Adipocyte (in vitro differentiated cells): ENCODE measurements around the gene EFCAB10.
"Not testable (repeated sequence)": the region's sequence is repeated elsewhere in the genome, so short reads cannot be mapped to it uniquely, and the experiment has no call there.

Experiments used
- DNase-seq: peaks from one replicate; pipeline ENCODE4 v3.0.0-alpha.2; 2015; ENCODE audit warnings: low read depth
- H3K27me3 ChIP-seq: replicated peaks from 2 replicates; pipeline ENCODE4 v1.7.0; 2013; ENCODE audit warnings: mild to moderate bottlenecking, low read length, moderate library complexity; ENCODE audit not compliant: control insufficient read depth, insufficient read depth
- H3K36me3 ChIP-seq: 2 replicates; pipeline ENCODE4 v1.7.0; 2013; ENCODE audit warnings: low read length, mild to moderate bottlenecking, moderate library complexity; ENCODE audit not compliant: control insufficient read depth, insufficient read depth, severe bottlenecking
- H3K4me1 ChIP-seq: 2 replicates; pipeline ENCODE4 v1.7.0; 2013; ENCODE audit warnings: mild to moderate bottlenecking, low read length, moderate library complexity; ENCODE audit not compliant: control insufficient read depth, insufficient read depth
- H3K4me3 ChIP-seq: 2 replicates; pipeline ENCODE4 v1.7.0; 2013; ENCODE audit warnings: mild to moderate bottlenecking, low read length, moderate library complexity
- H3K9ac ChIP-seq: 2 replicates; pipeline ENCODE4 v1.7.0; 2013; ENCODE audit warnings: mild to moderate bottlenecking, low read length, moderate library complexity
- H3K9me3 ChIP-seq: 2 replicates; pipeline ENCODE4 v1.7.0; 2013; ENCODE audit warnings: mild to moderate bottlenecking, low read length, moderate library complexity; ENCODE audit not compliant: control insufficient read depth

The EFCAB10 gene

GRCh38 chr7:105567821-105568220 lies 13.5 kb downstream of the EFCAB10 start:
- no peak overlapping the region for H3K9ac ChIP-seq
- DNase-seq, result no peak
- H3K27me3 ChIP-seq, result no peaks in the 10 kb centered on the region
- H3K9me3 ChIP-seq, result no peaks in the 10 kb centered on the region
- H3K36me3 ChIP-seq, result peaks cover 64% of the 10 kb centered on the region
- peaks cover 13% of the 10 kb centered on the region for H3K4me1 ChIP-seq
- H3K4me3 ChIP-seq, result no peak overlapping the region

GRCh38 chr7:105567024-105567423 lies 14.3 kb downstream of the EFCAB10 start:
- no peak for DNase-seq
- Histone ChIP-seq H3K9me3 (no peaks in the 10 kb centered on the region), H3K27me3 (no peaks in the 10 kb centered on the region), H3K4me1 (peaks cover 13% of the 10 kb centered on the region), H3K36me3 (peaks cover 70% of the 10 kb centered on the region), H3K4me3 (no peak overlapping the region), H3K9ac (no peak overlapping the region)

- Histone ChIP-seq H3K9me3 (no peaks in the 10 kb centered on the region), H3K9ac (no peak overlapping the region), H3K4me1 (no peaks in the 10 kb centered on the region), H3K4me3 (no peak overlapping the region), H3K36me3 (peaks cover 83% of the 10 kb centered on the region), H3K27me3 (no peaks in the 10 kb centered on the region)
- DNase-seq, result no peak
Measured at GRCh38 chr7:105565190-105565589, 16.1 kb downstream of the EFCAB10 start.

GRCh38 chr7:105559926-105560325 lies 21.4 kb downstream of the EFCAB10 start:
- H3K9ac ChIP-seq, result no peak overlapping the region
- H3K4me3 ChIP-seq, result no peak overlapping the region
- peaks cover 81% of the 10 kb centered on the region for H3K36me3 ChIP-seq
- no peak for DNase-seq
- no peaks in the 10 kb centered on the region for H3K4me1 ChIP-seq
- H3K9me3 ChIP-seq, result no peaks in the 10 kb centered on the region
- H3K27me3 ChIP-seq, result no peaks in the 10 kb centered on the region

- H3K9me3 ChIP-seq, result no peaks in the 10 kb centered on the region
- H3K27me3 ChIP-seq, result no peaks in the 10 kb centered on the region
- H3K36me3 ChIP-seq, result peaks cover 76% of the 10 kb centered on the region
- no peak overlapping the region for H3K4me3 ChIP-seq
- H3K4me1 ChIP-seq, result peaks cover 4% of the 10 kb centered on the region
- no peak for DNase-seq
- H3K9ac ChIP-seq, result no peak overlapping the region
Measured at GRCh38 chr7:105538339-105538738, 43.0 kb downstream of the EFCAB10 start.

GRCh38 chr7:105532709-105533460 lies 48.4 kb downstream of the EFCAB10 start:
- Histone ChIP-seq H3K4me1 (peaks cover 16% of the 10 kb centered on the region), H3K9me3 (no peaks in the 10 kb centered on the region), H3K36me3 (peaks cover 23% of the 10 kb centered on the region), H3K4me3 (peak overlapping the region; percentile 99), H3K9ac (peak overlapping the region; percentile 100), H3K27me3 (no peaks in the 10 kb centered on the region)
- no peak for DNase-seq

GRCh38 chr7:105531792-105532671 lies 49.3 kb downstream of the EFCAB10 start, which contains the start of gene RINT1:
RINT1 (plus strand) TSS chr7:105532201; CDS start chr7:105532316, 115 bp downstream.
- Histone ChIP-seq H3K4me3 (peak within 1 kb of the TSS; percentile 99), H3K36me3 (peaks cover 14% of the 10 kb centered on the region), H3K9ac (peak within 1 kb of the TSS; percentile 100), H3K9me3 (no peaks in the 10 kb centered on the region), H3K4me1 (peaks cover 16% of the 10 kb centered on the region), H3K27me3 (no peaks in the 10 kb centered on the region)
- peak; percentile 97 for DNase-seq

- DNase-seq, result no peak
- H3K4me1 ChIP-seq, result peaks cover 16% of the 10 kb centered on the region
- H3K36me3 ChIP-seq, result peaks cover 2% of the 10 kb centered on the region
- no peaks in the 10 kb centered on the region for H3K27me3 ChIP-seq
- no peaks in the 10 kb centered on the region for H3K9me3 ChIP-seq
- no peak overlapping the region for H3K9ac ChIP-seq
- no peak overlapping the region for H3K4me3 ChIP-seq
Measured at GRCh38 chr7:105530546-105530945, 50.7 kb downstream of the EFCAB10 start.

GRCh38 chr7:105530126-105530525 lies 51.2 kb downstream of the EFCAB10 start:
- DNase-seq, result no peak
- Histone ChIP-seq H3K4me3 (no peak overlapping the region), H3K27me3 (no peaks in the 10 kb centered on the region), H3K36me3 (no peaks in the 10 kb centered on the region), H3K4me1 (peaks cover 16% of the 10 kb centered on the region), H3K9me3 (no peaks in the 10 kb centered on the region), H3K9ac (no peak overlapping the region)

- not testable (repeated sequence) for H3K27me3 ChIP-seq, DNase-seq, H3K4me1 ChIP-seq, H3K9ac ChIP-seq, H3K9me3 ChIP-seq, H3K4me3 ChIP-seq, H3K36me3 ChIP-seq
Measured at GRCh38 chr7:105527737-105528136, 53.6 kb downstream of the EFCAB10 start.

GRCh38 chr7:105524840-105525239 lies 56.5 kb downstream of the EFCAB10 start:
- no peaks in the 10 kb centered on the region for H3K27me3 ChIP-seq
- no peaks in the 10 kb centered on the region for H3K9me3 ChIP-seq
- no peaks in the 10 kb centered on the region for H3K36me3 ChIP-seq
- peaks cover 12% of the 10 kb centered on the region for H3K4me1 ChIP-seq
- no peak for DNase-seq
- no peak overlapping the region for H3K4me3 ChIP-seq
- H3K9ac ChIP-seq, result no peak overlapping the region
